Measurements from ENCODE around the gene POU2F2.

GRCh38 chr19:42051166-42052115 lies 80.8 kb downstream of the POU2F2 start:
- no peak for TF ChIP-seq CTCF (IDR thresholded peaks at IDR 0.05; ENCODE audit: borderline replicate concordance, extremely low read depth, low read length, poor library complexity, severe bottlenecking)
- TF ChIP-seq EZH2 (IDR thresholded peaks at IDR 0.05; ENCODE audit: borderline replicate concordance, low read depth, low read length, severe bottlenecking), result no peak
